ENCODE data around the gene DAB2IP. TPM values are rescaled to one million over a fixed set of nuclear protein-coding genes. Genes with fewer than 3 reads are reported as not detected.

The DAB2IP gene
- total RNA-seq, 1 experiment from 2014 or later = 52.6 TPM

- POLR2A ChIA-PET = no interaction called here
- Mint-ChIP-seq H3K36me3 (no peaks in the 10 kb centered on the region), H3K27me3 (ENCODE audit: low read depth) (no peaks in the 10 kb centered on the region), H3K27ac (no peak overlapping the region), H3K4me3 (no peak overlapping the region), H3K9me3 (no peaks in the 10 kb centered on the region), H3K4me1 (peaks cover 38% of the 10 kb centered on the region)
- no peak for ATAC-seq
- TF ChIP-seq ZNF219 (CRISPR knock-in tag; IDR thresholded peaks at IDR 0.05; ENCODE audit: borderline replicate concordance) (no peak), FOXJ3 (CRISPR knock-in tag; IDR thresholded peaks at IDR 0.05; ENCODE audit: borderline replicate concordance) (no peak), CDX4 (CRISPR knock-in tag; IDR thresholded peaks at IDR 0.05; ENCODE audit: borderline replicate concordance) (no peak), ZNF263 (CRISPR knock-in tag; IDR thresholded peaks at IDR 0.05; ENCODE audit: low read depth) (no peak), CBFB (CRISPR knock-in tag; IDR thresholded peaks at IDR 0.05; ENCODE audit: low read depth) (no peak), ETV6 (CRISPR knock-in tag; IDR thresholded peaks at IDR 0.05) (no peak), MYBL2 (CRISPR knock-in tag; IDR thresholded peaks at IDR 0.05) (no peak), ARID4B (CRISPR knock-in tag; IDR thresholded peaks at IDR 0.05; ENCODE audit: borderline replicate concordance) (no peak)
- CTCF ChIA-PET = interaction anchor here (0.6 to 3.8 kb wide), 8 partner anchors 13 to 298 kb away, joined by 3 to 29 read pairs (median 14); no protein-coding TSS in a partner anchor
- DNase-seq (ENCODE audit: low spot score) = no peak
Observed at GRCh38 chr9:121633119-121633714, 18.2 kb upstream of the DAB2IP start.

GRCh38 chr9:121633736-121634135, 17.7 kb upstream of the DAB2IP start:
- Mint-ChIP-seq H3K4me3 (no peak overlapping the region), H3K9me3 (no peaks in the 10 kb centered on the region), H3K4me1 (peaks cover 44% of the 10 kb centered on the region), H3K27me3 (ENCODE audit: low read depth) (no peaks in the 10 kb centered on the region), H3K27ac (no peak overlapping the region), H3K36me3 (no peaks in the 10 kb centered on the region)
- no peak for ATAC-seq
- no peak for DNase-seq (ENCODE audit: low spot score)
- ChIA-PET CTCF (interaction anchor here (0.6 to 3.8 kb wide), 6 partner anchors 50 to 88 kb away, joined by 3 to 20 read pairs (median 14); no protein-coding TSS in a partner anchor), POLR2A (no interaction called here)
- TF ChIP-seq ZNF219 (CRISPR knock-in tag; IDR thresholded peaks at IDR 0.05; ENCODE audit: borderline replicate concordance) (no peak), EMX1 (CRISPR knock-in tag; IDR thresholded peaks at IDR 0.05) (no peak), E2F5 (CRISPR knock-in tag; IDR thresholded peaks at IDR 0.05) (no peak), USF1 (CRISPR knock-in tag; IDR thresholded peaks at IDR 0.05) (no peak), ZBTB21 (CRISPR knock-in tag; IDR thresholded peaks at IDR 0.05; ENCODE audit: borderline replicate concordance) (no peak), E2F4 (CRISPR knock-in tag; IDR thresholded peaks at IDR 0.05; ENCODE audit: borderline replicate concordance, low read depth) (no peak), ERG (CRISPR knock-in tag; IDR thresholded peaks at IDR 0.05) (no peak), IRF2 (CRISPR knock-in tag; IDR thresholded peaks at IDR 0.05; ENCODE audit: borderline replicate concordance, low read depth) (no peak), GTF2I (CRISPR knock-in tag; conservative IDR thresholded peaks at IDR 0.05) (no peak), AFF4 (CRISPR knock-in tag; IDR thresholded peaks at IDR 0.05; ENCODE audit: borderline replicate concordance) (no peak), ATF2 (CRISPR knock-in tag; IDR thresholded peaks at IDR 0.05; ENCODE audit: borderline replicate concordance, low read depth) (no peak)
